ENCODE data around the gene SLC15A3.

SLC15A3 gene

DNA sequence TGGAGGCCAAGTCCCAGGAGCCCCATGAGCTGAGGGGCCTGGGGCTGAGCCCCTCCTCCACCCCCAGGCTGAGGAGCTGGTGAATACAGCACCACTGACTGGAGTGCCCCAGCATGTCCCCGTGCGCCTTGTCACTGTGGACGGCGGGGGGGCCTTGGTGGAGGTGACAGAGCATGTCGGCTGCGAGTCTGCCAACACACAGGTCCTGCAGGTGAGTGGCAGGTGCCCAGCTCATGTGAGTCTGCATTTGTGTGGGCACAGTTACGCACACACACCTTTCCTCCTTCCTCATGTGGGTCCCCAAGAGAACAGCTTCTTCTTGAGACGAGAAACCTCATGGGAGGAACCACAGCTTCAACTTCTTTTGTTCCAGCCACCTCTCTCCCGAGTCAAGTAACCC is 20.1 kb downstream of the SLC15A3 start:
- no peak overlapping the region for H3K4me3 ChIP-seq (ENCODE audit: low read length)
- no peak overlapping the region for H3K9ac ChIP-seq (ENCODE audit: low read length)
- H3K27ac ChIP-seq (ENCODE audit: low read depth, low read length) = no peak overlapping the region
- no peaks in the 10 kb centered on the region for H3K36me3 ChIP-seq (ENCODE audit: control insufficient read depth, insufficient read depth, low read length)
- H3K4me1 ChIP-seq (ENCODE audit: control insufficient read depth, insufficient read depth, low read length) = no peaks in the 10 kb centered on the region
- H3K27me3 ChIP-seq (ENCODE audit: control insufficient read depth, insufficient read depth, low read length) = no peaks in the 10 kb centered on the region

GRCh38 chr11:60930394-60930793 is 21.6 kb downstream of the SLC15A3 start:
- Histone ChIP-seq H3K27me3 (ENCODE audit: control insufficient read depth, insufficient read depth, low read length) (peaks cover 3% of the 10 kb centered on the region), H3K36me3 (ENCODE audit: control insufficient read depth, insufficient read depth, low read length) (no peaks in the 10 kb centered on the region), H3K4me3 (ENCODE audit: low read length) (no peak overlapping the region), H3K4me1 (ENCODE audit: control insufficient read depth, insufficient read depth, low read length) (no peaks in the 10 kb centered on the region), H3K9ac (ENCODE audit: low read length) (no peak overlapping the region), H3K27ac (ENCODE audit: low read depth, low read length) (no peak overlapping the region)

GRCh38 chr11:60929764-60930163 is 22.2 kb downstream of the SLC15A3 start:
- Histone ChIP-seq H3K9ac (ENCODE audit: low read length) (no peak overlapping the region), H3K27ac (ENCODE audit: low read depth, low read length) (no peak overlapping the region), H3K27me3 (ENCODE audit: control insufficient read depth, insufficient read depth, low read length) (peaks cover 6% of the 10 kb centered on the region), H3K4me1 (ENCODE audit: control insufficient read depth, insufficient read depth, low read length) (no peaks in the 10 kb centered on the region), H3K4me3 (ENCODE audit: low read length) (no peak overlapping the region), H3K36me3 (ENCODE audit: control insufficient read depth, insufficient read depth, low read length) (no peaks in the 10 kb centered on the region)

DNA sequence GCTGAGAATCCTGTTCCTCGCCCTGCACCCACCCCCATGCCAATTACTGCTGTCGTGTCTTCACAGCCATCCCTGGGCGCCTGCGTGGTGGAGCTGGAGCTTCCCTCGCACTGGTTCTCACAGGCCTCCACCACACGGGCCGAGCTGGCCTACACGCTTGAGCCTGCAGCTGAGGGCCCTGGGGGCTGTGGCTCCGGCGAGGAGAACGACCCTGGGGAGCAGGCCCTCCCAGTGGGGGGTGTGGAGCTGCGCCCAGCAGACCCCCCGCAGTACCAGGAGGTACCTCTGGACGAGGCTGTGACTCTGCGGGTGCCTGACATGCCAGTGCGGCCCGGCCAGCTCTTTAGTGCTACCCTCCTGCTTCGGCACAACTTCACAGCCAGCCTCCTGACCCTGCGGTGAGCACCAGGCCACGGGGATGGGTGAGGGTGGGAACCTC is 23.4 kb downstream of the SLC15A3 start:
- Histone ChIP-seq H3K4me3 (ENCODE audit: low read length) (no peak overlapping the region), H3K27me3 (ENCODE audit: control insufficient read depth, insufficient read depth, low read length) (peaks cover 14% of the 10 kb centered on the region), H3K36me3 (ENCODE audit: control insufficient read depth, insufficient read depth, low read length) (no peaks in the 10 kb centered on the region), H3K9ac (ENCODE audit: low read length) (no peak overlapping the region), H3K27ac (ENCODE audit: low read depth, low read length) (no peak overlapping the region), H3K4me1 (ENCODE audit: control insufficient read depth, insufficient read depth, low read length) (peaks cover 4% of the 10 kb centered on the region)

DNA sequence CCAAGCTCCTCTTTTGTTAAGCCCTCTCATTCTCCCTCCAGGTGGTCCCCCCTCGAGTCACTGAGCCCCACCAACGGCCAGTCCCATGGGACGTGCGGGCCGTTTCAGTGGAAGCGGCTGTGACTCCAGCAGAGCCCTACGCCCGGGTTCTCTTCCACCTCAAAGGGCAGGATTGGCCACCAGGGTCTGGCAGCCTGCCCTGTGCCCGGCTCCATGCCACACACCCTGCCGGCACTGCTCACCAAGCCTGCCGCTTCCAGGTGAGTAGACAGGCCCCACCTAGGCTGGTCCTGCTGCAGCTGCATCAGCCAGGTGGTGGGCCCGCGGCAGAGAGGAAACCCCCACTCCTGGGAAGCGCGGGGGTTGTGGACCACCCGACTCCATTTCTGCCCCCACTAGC is 24.4 kb downstream of the SLC15A3 start:
- Histone ChIP-seq H3K4me3 (ENCODE audit: low read length) (no peak overlapping the region), H3K9ac (ENCODE audit: low read length) (no peak overlapping the region), H3K36me3 (ENCODE audit: control insufficient read depth, insufficient read depth, low read length) (peaks cover 3% of the 10 kb centered on the region), H3K27me3 (ENCODE audit: control insufficient read depth, insufficient read depth, low read length) (peaks cover 14% of the 10 kb centered on the region), H3K4me1 (ENCODE audit: control insufficient read depth, insufficient read depth, low read length) (peaks cover 4% of the 10 kb centered on the region), H3K27ac (ENCODE audit: low read depth, low read length) (no peak overlapping the region)

GRCh38 chr11:60927061-60927592 is 24.8 kb downstream of the SLC15A3 start:
- Histone ChIP-seq H3K9ac (ENCODE audit: low read length) (no peak overlapping the region), H3K36me3 (ENCODE audit: control insufficient read depth, insufficient read depth, low read length) (peaks cover 6% of the 10 kb centered on the region), H3K4me3 (ENCODE audit: low read length) (no peak overlapping the region), H3K4me1 (ENCODE audit: control insufficient read depth, insufficient read depth, low read length) (peaks cover 4% of the 10 kb centered on the region), H3K27me3 (ENCODE audit: control insufficient read depth, insufficient read depth, low read length) (peaks cover 14% of the 10 kb centered on the region), H3K27ac (ENCODE audit: low read depth, low read length) (no peak overlapping the region)

DNA sequence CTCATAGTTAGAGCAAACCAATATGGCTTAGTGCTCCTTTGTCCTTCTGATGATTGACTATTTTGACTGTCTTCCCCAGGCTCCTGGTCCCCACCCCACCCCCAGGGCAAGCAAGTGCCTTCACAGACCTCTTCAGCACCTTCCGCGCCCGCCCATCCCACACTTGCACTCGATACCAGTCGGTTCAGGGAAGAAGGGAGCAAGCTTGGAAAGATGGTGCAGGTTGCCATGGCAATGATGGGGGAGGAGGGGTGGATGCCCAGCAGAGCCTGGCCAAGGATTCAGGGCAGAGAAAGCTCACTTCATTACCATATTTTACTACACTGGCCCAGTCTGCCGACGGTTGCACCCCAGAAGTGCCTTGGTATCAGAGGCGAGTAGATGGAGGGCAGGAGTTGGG is 25.5 kb downstream of the SLC15A3 start:
- Histone ChIP-seq H3K27ac (ENCODE audit: low read depth, low read length) (no peak overlapping the region), H3K36me3 (ENCODE audit: control insufficient read depth, insufficient read depth, low read length) (peaks cover 10% of the 10 kb centered on the region)

DNA sequence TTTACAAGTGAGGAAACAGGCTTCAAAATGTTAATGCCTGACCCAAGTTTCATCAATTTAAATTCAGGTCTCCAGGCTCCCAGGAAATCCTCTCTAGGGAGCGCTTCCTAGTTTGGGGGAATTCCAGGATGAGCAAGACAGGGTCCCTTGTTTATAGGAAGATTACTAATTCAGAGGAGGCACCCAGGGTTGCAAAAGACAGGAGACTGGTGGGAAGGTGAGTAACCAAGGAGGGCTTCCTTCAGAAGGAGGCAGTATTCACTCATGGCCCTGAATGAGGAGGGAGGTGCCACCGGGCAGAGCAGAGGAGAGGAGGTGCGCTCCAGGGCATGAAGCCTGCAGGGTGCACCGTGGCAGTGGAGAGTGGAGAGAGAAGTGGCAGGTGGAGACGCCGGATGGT is 26.1 kb downstream of the SLC15A3 start:
- H3K27ac ChIP-seq (ENCODE audit: low read depth, low read length) = no peak overlapping the region
- H3K9ac ChIP-seq (ENCODE audit: low read length) = no peak overlapping the region
- H3K4me1 ChIP-seq (ENCODE audit: control insufficient read depth, insufficient read depth, low read length) = peaks cover 4% of the 10 kb centered on the region
- H3K27me3 ChIP-seq (ENCODE audit: control insufficient read depth, insufficient read depth, low read length) = peaks cover 14% of the 10 kb centered on the region
- no peak overlapping the region for H3K4me3 ChIP-seq (ENCODE audit: low read length)
- peaks cover 15% of the 10 kb centered on the region for H3K36me3 ChIP-seq (ENCODE audit: control insufficient read depth, insufficient read depth, low read length)

More for the DNA sequence above, 25.5 kb downstream of the SLC15A3 start:
- Histone ChIP-seq H3K4me3 (ENCODE audit: low read length) (no peak overlapping the region), H3K9ac (ENCODE audit: low read length) (no peak overlapping the region), H3K4me1 (ENCODE audit: control insufficient read depth, insufficient read depth, low read length) (peaks cover 4% of the 10 kb centered on the region), H3K27me3 (ENCODE audit: control insufficient read depth, insufficient read depth, low read length) (peaks cover 14% of the 10 kb centered on the region)

DNA sequence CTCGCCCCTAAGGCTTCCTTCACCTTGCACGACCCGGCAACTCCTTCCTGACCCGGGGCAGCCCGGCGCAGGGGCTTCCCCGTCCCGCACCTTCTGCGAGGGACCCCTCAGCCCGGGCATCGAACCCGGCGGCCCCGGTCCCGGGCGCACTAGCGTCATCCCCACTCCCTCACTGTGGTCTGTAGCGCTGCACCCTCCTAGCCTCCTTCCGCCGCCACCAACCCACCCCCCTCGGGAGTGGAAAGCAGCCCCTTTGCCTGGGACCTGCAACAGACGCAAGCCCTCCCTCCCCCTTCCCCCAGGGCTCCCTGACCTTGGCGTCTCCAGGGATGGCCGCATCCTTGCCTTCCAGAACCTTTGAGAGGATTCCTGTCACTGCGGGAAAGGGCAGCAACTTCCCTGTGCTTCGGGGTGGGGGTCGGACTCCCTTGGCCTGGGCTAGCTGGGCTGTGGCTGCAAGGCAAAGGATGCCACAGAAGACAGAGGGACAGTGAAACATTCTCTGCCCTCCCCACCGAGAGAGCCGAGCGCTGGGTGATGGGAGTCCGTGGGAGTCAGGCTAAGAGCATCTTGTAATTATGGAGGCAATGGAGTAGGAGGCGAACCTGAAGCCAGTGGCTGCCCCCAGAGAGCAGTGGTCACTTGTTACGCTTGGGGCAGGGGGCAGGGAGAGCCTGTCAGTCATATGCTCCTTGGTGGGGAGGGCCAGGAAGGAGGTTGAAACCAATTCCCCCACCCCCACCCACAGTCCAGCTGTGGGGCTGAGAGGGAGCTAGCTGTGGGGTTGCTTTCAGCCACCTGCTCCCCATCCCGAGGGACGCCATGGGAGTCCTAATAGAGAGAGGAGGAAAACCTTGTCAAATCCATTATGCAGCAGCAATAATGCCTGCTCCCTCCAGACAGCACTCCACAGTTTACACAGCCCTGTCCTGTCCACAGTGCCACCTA is 26.8 kb downstream of the SLC15A3 start:
- peak overlapping the region; percentile 55 for H3K4me3 ChIP-seq (ENCODE audit: low read length)
- H3K9ac ChIP-seq (ENCODE audit: low read length) = no peak overlapping the region
- H3K27me3 ChIP-seq (ENCODE audit: control insufficient read depth, insufficient read depth, low read length) = peaks cover 14% of the 10 kb centered on the region
- peaks cover 4% of the 10 kb centered on the region for H3K4me1 ChIP-seq (ENCODE audit: control insufficient read depth, insufficient read depth, low read length)
- peaks cover 21% of the 10 kb centered on the region for H3K36me3 ChIP-seq (ENCODE audit: control insufficient read depth, insufficient read depth, low read length)
- H3K27ac ChIP-seq (ENCODE audit: low read depth, low read length) = no peak overlapping the region

DNA sequence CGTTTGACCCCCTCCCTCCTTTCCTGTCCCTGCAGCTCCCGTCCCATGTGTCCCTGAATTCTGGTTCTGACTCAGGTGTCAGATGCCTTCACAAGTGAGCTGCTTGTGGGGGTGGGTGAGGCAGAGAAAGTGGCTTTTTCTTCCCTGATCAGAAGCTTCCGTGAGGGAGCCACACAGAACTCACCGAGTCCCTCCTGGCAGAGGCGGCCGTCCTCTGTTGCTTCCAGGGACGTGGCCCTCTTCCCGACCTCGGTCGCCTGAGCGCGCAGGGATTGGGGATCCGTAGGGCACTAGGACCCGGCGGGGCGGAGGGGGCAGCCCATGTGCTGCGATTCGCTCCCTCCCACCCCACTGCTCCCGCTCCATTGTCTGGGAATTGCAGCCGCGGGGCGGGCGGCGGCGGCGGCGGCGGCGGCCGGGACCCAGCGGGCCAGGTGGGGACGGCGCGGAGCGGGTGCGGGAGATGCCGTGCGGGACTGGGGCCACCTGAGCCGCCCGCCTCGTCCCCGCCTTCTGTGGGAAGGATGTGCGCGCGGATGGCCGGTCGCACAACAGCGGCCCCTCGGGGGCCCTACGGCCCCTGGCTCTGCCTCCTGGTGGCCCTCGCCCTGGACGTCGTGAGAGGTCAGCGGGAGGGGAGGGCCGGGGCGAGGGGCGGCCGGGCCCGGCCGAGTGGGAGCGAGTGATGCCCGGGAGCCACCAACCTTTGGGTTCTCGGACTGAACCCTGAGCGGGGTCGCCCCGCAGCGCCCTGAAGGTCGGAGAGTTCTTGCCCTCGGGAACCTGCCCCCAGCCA is 27.7 kb downstream of the SLC15A3 start, which contains the start of gene TMEM132A:
Gene TMEM132A (plus strand): TSS at position 351 of the 796 bp plus-strand sequence. CDS start 174 bp downstream, at position 525.
- Histone ChIP-seq H3K27ac (ENCODE audit: low read depth, low read length) (no peak within 1 kb of the TSS), H3K9ac (ENCODE audit: low read length) (no peak within 1 kb of the TSS), H3K4me3 (ENCODE audit: low read length) (peak within 1 kb of the TSS; percentile 55)

DNA sequence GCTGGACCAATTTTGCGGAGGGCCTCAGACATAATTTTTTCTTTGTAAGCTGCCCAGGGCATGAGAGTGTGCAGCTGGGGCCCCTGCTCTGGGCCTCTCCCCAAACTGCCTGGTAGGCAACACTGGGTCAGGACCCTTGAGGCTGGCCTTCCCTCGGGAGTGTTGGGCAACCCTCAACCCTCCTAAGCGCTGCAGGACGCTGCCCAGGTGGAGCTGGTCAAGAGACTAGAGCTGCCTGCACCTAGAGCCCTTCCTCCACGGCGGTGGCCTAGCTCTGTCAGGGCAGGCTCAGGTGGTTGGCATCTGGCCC is 28.2 kb downstream of the SLC15A3 start:
- Histone ChIP-seq H3K4me1 (ENCODE audit: control insufficient read depth, insufficient read depth, low read length) (peaks cover 4% of the 10 kb centered on the region), H3K27ac (ENCODE audit: low read depth, low read length) (no peak overlapping the region), H3K9ac (ENCODE audit: low read length) (no peak overlapping the region), H3K4me3 (ENCODE audit: low read length) (peak overlapping the region; percentile 55), H3K27me3 (ENCODE audit: control insufficient read depth, insufficient read depth, low read length) (peaks cover 14% of the 10 kb centered on the region), H3K36me3 (ENCODE audit: control insufficient read depth, insufficient read depth, low read length) (peaks cover 24% of the 10 kb centered on the region)

More for the DNA sequence above, 27.7 kb downstream of the SLC15A3 start, which contains the start of gene TMEM132A:
- peaks cover 24% of the 10 kb centered on the region for H3K36me3 ChIP-seq (ENCODE audit: control insufficient read depth, insufficient read depth, low read length)
- H3K4me1 ChIP-seq (ENCODE audit: control insufficient read depth, insufficient read depth, low read length) = peaks cover 4% of the 10 kb centered on the region
- H3K27me3 ChIP-seq (ENCODE audit: control insufficient read depth, insufficient read depth, low read length) = peaks cover 14% of the 10 kb centered on the region

DNA sequence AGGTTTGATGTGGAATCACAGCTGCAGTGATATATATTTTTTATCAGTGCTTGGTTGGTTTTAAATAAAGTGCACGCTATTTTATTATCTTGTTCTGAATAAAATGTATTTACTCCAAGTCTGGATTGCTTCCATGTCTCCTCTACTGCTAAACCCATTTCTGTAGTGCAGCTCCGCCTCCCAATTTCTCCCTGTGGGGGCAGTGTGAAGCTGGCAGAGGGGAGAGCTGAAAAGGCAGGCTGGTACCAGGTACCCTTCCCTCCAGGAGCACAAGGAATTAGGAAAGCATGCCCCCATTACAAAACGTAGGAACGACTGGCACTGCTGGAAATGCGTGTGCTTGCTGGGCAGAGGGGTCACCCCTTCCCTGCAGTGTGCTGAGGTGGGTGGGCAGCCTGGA is 28.6 kb downstream of the SLC15A3 start:
- H3K27ac ChIP-seq (ENCODE audit: low read depth, low read length) = no peak overlapping the region
- H3K4me3 ChIP-seq (ENCODE audit: low read length) = no peak overlapping the region
- H3K9ac ChIP-seq (ENCODE audit: low read length) = no peak overlapping the region
- H3K27me3 ChIP-seq (ENCODE audit: control insufficient read depth, insufficient read depth, low read length) = peaks cover 14% of the 10 kb centered on the region
- H3K4me1 ChIP-seq (ENCODE audit: control insufficient read depth, insufficient read depth, low read length) = peaks cover 4% of the 10 kb centered on the region
- peaks cover 24% of the 10 kb centered on the region for H3K36me3 ChIP-seq (ENCODE audit: control insufficient read depth, insufficient read depth, low read length)
